Measurements from ENCODE around the gene MATCAP1. TPM values are rescaled to one million over a fixed set of nuclear protein-coding genes. Genes with fewer than 3 reads are reported as not detected.

Gene MATCAP1
- total RNA-seq, 3 donors from 2014 or later, result 24.8 to 35.1 (median 29.2) TPM

- Histone ChIP-seq H3K36me3 (ENCODE audit: low read depth) (no peaks in the 10 kb centered on the region), H3K4me1 (ENCODE audit: low read depth) (peaks cover 34% of the 10 kb centered on the region), H3K4me3 (no peak overlapping the region), H3K9me3 (no peaks in the 10 kb centered on the region)
- no peak for ATAC-seq
- intact Hi-C loops (cut with DNase I, micrococcal nuclease), result loop anchor here in 1 of 2 donors (10.0 kb wide), 1 partner anchor 214 kb away; no protein-coding TSS in a partner anchor
- no peak for DNase-seq
- no peak for TF ChIP-seq CTCF (IDR thresholded peaks at IDR 0.05)
Measured at GRCh38 chr16:67188798-67189197, 5.0 kb upstream of the MATCAP1 start.

- Histone ChIP-seq H3K4me3 (no peak overlapping the region), H3K36me3 (ENCODE audit: low read depth) (no peaks in the 10 kb centered on the region), H3K9me3 (no peaks in the 10 kb centered on the region), H3K4me1 (ENCODE audit: low read depth) (peaks cover 33% of the 10 kb centered on the region)
- no peak for TF ChIP-seq CTCF (IDR thresholded peaks at IDR 0.05)
- no peak for ATAC-seq
- DNase-seq, result no peak
- intact Hi-C loops (cut with DNase I, micrococcal nuclease), result loop anchor here in 1 of 2 donors (10.0 kb wide), 1 partner anchor 214 kb away; no protein-coding TSS in a partner anchor
Measured at GRCh38 chr16:67188323-67188722, 4.6 kb upstream of the MATCAP1 start.

- DNase-seq (no peak), ATAC-seq (no peak)
- H3K9me3 ChIP-seq, result no peaks in the 10 kb centered on the region
- TF ChIP-seq CTCF (IDR thresholded peaks at IDR 0.05), result no peak
- H3K4me1 ChIP-seq (ENCODE audit: low read depth), result peaks cover 28% of the 10 kb centered on the region
- no peak overlapping the region for H3K4me3 ChIP-seq
- intact Hi-C loops (cut with DNase I, micrococcal nuclease), result loop anchor here in 1 of 2 donors (10.0 kb wide), 1 partner anchor 213 kb away; no protein-coding TSS in a partner anchor
- no peaks in the 10 kb centered on the region for H3K36me3 ChIP-seq (ENCODE audit: low read depth)
Measured at GRCh38 chr16:67187175-67187890, 3.6 kb upstream of the MATCAP1 start.

- H3K4me3 ChIP-seq, result no peak overlapping the region
- no peak for TF ChIP-seq CTCF (IDR thresholded peaks at IDR 0.05)
- intact Hi-C loops (cut with DNase I, micrococcal nuclease), result loop anchor here in 1 of 2 donors (10.0 kb wide), 1 partner anchor 212 kb away; no protein-coding TSS in a partner anchor
- DNase-seq (no peak), ATAC-seq (no peak)
- no peaks in the 10 kb centered on the region for H3K9me3 ChIP-seq
- no peaks in the 10 kb centered on the region for H3K36me3 ChIP-seq (ENCODE audit: low read depth)
- peaks cover 25% of the 10 kb centered on the region for H3K4me1 ChIP-seq (ENCODE audit: low read depth)
Measured at GRCh38 chr16:67186550-67186950, 2.8 kb upstream of the MATCAP1 start.

GRCh38 chr16:67185651-67186134 lies 1.9 kb upstream of the MATCAP1 start:
- intact Hi-C loops (cut with DNase I, micrococcal nuclease), result loop anchor here in 1 of 2 donors (10.0 kb wide), 1 partner anchor 211 kb away; no protein-coding TSS in a partner anchor
- no peaks in the 10 kb centered on the region for H3K36me3 ChIP-seq (ENCODE audit: low read depth)
- DNase-seq (no peak), ATAC-seq (no peak)
- TF ChIP-seq CTCF (IDR thresholded peaks at IDR 0.05), result no peak
- H3K4me3 ChIP-seq, result no peak overlapping the region
- H3K9me3 ChIP-seq, result no peaks in the 10 kb centered on the region
- H3K4me1 ChIP-seq (ENCODE audit: low read depth), result peaks cover 22% of the 10 kb centered on the region
